Endothelial cell of umbilical vein (primary cell): ENCODE measurements around the gene INPP5K. TPM values are rescaled to one million over a fixed set of nuclear protein-coding genes. Genes with fewer than 3 reads are reported as not detected.

Experiments
- BruUV-seq: library from RNA; stranded (reverse); fragments of 400-500 nt; replicated peaks from 2 replicates; lab custom pipeline; 2021; lab: Mats Ljungman, UMichigan
- CTCF ChIA-PET: fragments of 300-600, 350-600 bp; sonication (Branson Sonifier 250); formaldehyde crosslinking; loops from one replicate; lab custom pipeline; 2021; ENCODE audit warnings: antibody characterized with exemption, inconsistent platforms; lab: Charles Lee
- POLR2A ChIA-PET: fragments of 300-600, 350-600 bp; sonication (Branson Sonifier 250); formaldehyde crosslinking; loops from one replicate; lab custom pipeline; 2021; ENCODE audit warnings: antibody characterized with exemption, inconsistent platforms; lab: Charles Lee
- DNase-seq: peaks from one replicate; pipeline ENCODE4 v3.0.0-alpha.2; 2011; ENCODE audit warnings: low read depth, low spot score
- FAIRE-seq: peaks from 2 replicates; lab custom pipeline; 2011; peaks lifted over from hg19 to GRCh38; lab: Jason Lieb, UNC
- H2AFZ ChIP-seq: 2 replicates; pipeline ENCODE4 v1.6.0; 2012; ENCODE audit warnings: low read depth, low read length, control low read depth, inconsistent platforms
- H3K27ac ChIP-seq: 2 replicates; pipeline ENCODE4 v1.5.1; 2011; ENCODE audit warnings: low read depth, mild to moderate bottlenecking, control low read depth, low read length, moderate library complexity; ENCODE audit not compliant: insufficient read depth
- H3K27me3 ChIP-seq, 2 experiments: 2 replicates each; pipeline versions ENCODE4 v1.6.0 to v1.6.1; 2011; ENCODE audit warnings: low read length in 2 of 2, mixed read lengths in 1 of 2; ENCODE audit not compliant: control insufficient read depth in 2 of 2, insufficient read depth in 2 of 2
- H3K36me3 ChIP-seq, 2 experiments: 2 replicates in 1 of 2; 3 replicates in 1 of 2; pipeline ENCODE4 v1.5.1; 2011; ENCODE audit warnings: low read length in 2 of 2, mild to moderate bottlenecking in 1 of 2, moderate library complexity in 1 of 2; ENCODE audit not compliant: control insufficient read depth in 2 of 2, insufficient read depth in 2 of 2; ENCODE audit errors: extremely low read depth in 1 of 2
- H3K4me1 ChIP-seq: 3 replicates; pipeline ENCODE4 v1.5.1; 2011; ENCODE audit warnings: mild to moderate bottlenecking, low read length; ENCODE audit not compliant: control insufficient read depth, insufficient read depth; ENCODE audit errors: extremely low read depth
- H3K4me2 ChIP-seq: 2 replicates; pipeline ENCODE4 v1.6.1; 2011; ENCODE audit warnings: low read length, control low read depth, mixed read lengths; ENCODE audit not compliant: insufficient read depth
- H3K4me3 ChIP-seq, 3 experiments: fragments of 200-600 bp in 1 of 3; sonication (generic), shearing (Covaris generic) in 1 of 3; replicated peaks in 1 of 3; 2 replicates each; pipeline ENCODE4 v1.5.1; 2011 to 2016; ENCODE audit warnings: control low read depth in 3 of 3, low read length in 3 of 3, mild to moderate bottlenecking in 2 of 3, inconsistent platforms in 1 of 3, low read depth in 1 of 3, moderate library complexity in 1 of 3; ENCODE audit not compliant: insufficient read depth in 1 of 3
- H3K79me2 ChIP-seq: 2 replicates; pipeline ENCODE4 v1.6.0; 2012; ENCODE audit warnings: low read length, inconsistent platforms; ENCODE audit not compliant: control insufficient read depth, insufficient read depth
- H3K9ac ChIP-seq: replicated peaks from 2 replicates; pipeline ENCODE3; 2011; ENCODE audit warnings: low read length, control low read depth; ENCODE audit not compliant: insufficient read depth; ENCODE audit errors: extremely low read depth
- H3K9me1 ChIP-seq: replicated peaks from 3 replicates; pipeline ENCODE4 v1.6.0; 2011; ENCODE audit warnings: mild to moderate bottlenecking, low read length; ENCODE audit not compliant: control insufficient read depth, insufficient read depth; ENCODE audit errors: extremely low read depth
- H3K9me3 ChIP-seq: replicated peaks from 2 replicates; pipeline ENCODE4 v1.5.1; 2012; ENCODE audit warnings: low read length, inconsistent platforms; ENCODE audit not compliant: control insufficient read depth, insufficient read depth
- H4K20me1 ChIP-seq: replicated peaks from 2 replicates; pipeline ENCODE3; 2011; ENCODE audit warnings: mild to moderate bottlenecking, low read length; ENCODE audit not compliant: control insufficient read depth, insufficient read depth; ENCODE audit errors: extremely low read depth
- CTCF ChIP-seq, 2 donors: IDR thresholded peaks; 1 replicate in 1 of 2; 2 replicates in 1 of 2; pipeline ENCODE4 v1.5.1; 2011; ENCODE audit warnings: low read length in 2 of 2, mild to moderate bottlenecking in 2 of 2, moderate library complexity in 2 of 2, control low read depth in 1 of 2, inconsistent platforms in 1 of 2, low read depth in 1 of 2; ENCODE audit not compliant: insufficient read depth in 1 of 2; ENCODE audit errors: extremely low read depth in 1 of 2
- EZH2 ChIP-seq: IDR thresholded peaks from 2 replicates; pipeline ENCODE4 v1.6.1; 2012; ENCODE audit warnings: borderline replicate concordance, low read depth, mild to moderate bottlenecking, moderate library complexity, low read length, inconsistent platforms; ENCODE audit not compliant: severe bottlenecking
- FOS ChIP-seq: IDR thresholded peaks from 2 replicates; pipeline ENCODE4 v1.6.1; 2011; ENCODE audit warnings: mild to moderate bottlenecking, low read length, moderate library complexity, borderline replicate concordance; ENCODE audit not compliant: insufficient read depth
- GATA2 ChIP-seq: IDR thresholded peaks from 2 replicates; pipeline ENCODE4 v1.7.0; 2011; ENCODE audit warnings: low read depth, mild to moderate bottlenecking, moderate library complexity, mixed read lengths, low read length; ENCODE audit not compliant: insufficient read length, insufficient read depth
- JUN ChIP-seq: IDR thresholded peaks from 2 replicates; pipeline ENCODE4 v1.6.1; 2011; ENCODE audit warnings: borderline replicate concordance, low read depth; ENCODE audit not compliant: insufficient read length, insufficient read depth
- MAX ChIP-seq: IDR thresholded peaks from 2 replicates; pipeline ENCODE4 v1.6.1; 2011; ENCODE audit not compliant: insufficient read depth, insufficient read length
- MYC ChIP-seq: IDR thresholded peaks from one replicate; pipeline ENCODE4 v1.6.1; 2011; ENCODE audit warnings: mild to moderate bottlenecking, low read depth, low read length
- POLR2A ChIP-seq: IDR thresholded peaks from 2 replicates; pipeline ENCODE4 v1.6.1; 2012; ENCODE audit warnings: low read depth, mild to moderate bottlenecking, control low read depth, low read length
- POLR2AphosphoS5 ChIP-seq: IDR thresholded peaks from 2 replicates; pipeline ENCODE4 v1.6.1; 2012; ENCODE audit warnings: low read depth, mild to moderate bottlenecking, control low read depth, low read length, moderate library complexity; ENCODE audit not compliant: insufficient read depth
- dilution Hi-C: fragments of 300-500 bp; cut with MboI; formaldehyde crosslinking; loops from one replicate; pipeline ENCODE4 v1.15.0; 2019; ENCODE audit warnings: low sequenced_read_pairs; ENCODE audit not compliant: extremely low pct_ligation_motif_present
- intact Hi-C: fragments of 100-400 bp; cut with micrococcal nuclease; formaldehyde crosslinking; loops from one replicate; pipeline ENCODE4 v1.10.0; 2022
- polyA plus RNA-seq, 4 experiments: library from polyadenylated mRNA; depleted of rRNA in 3 of 4; stranded (reverse) in 3 of 4; unstranded in 1 of 4; fragments of >200 nt; gene quantifications; 2 replicates each; pipeline versions ENCODE4 v1.2.1 to v1.2.3, GENCODE V29; 2011 to 2012; ENCODE audit warnings: missing spikeins in 1 of 4
- total RNA-seq: library from RNA; stranded (reverse); gene quantifications from 2 replicates; pipeline ENCODE4 v1.2.3, GENCODE V29; 2021

The INPP5K gene
- total and polyA plus RNA-seq, 2 donors (not counting 3 experiments of a cell fraction or from before 2014, with no cell fraction given) = 44.2 to 54.1 TPM

- no peak overlapping the region for H3K27ac ChIP-seq
- POLR2A ChIA-PET = no interaction called here
- dilution Hi-C loops = no loop called here
- H3K4me3 ChIP-seq = no peak overlapping the region
- H3K9me1 ChIP-seq = no peaks in the 10 kb centered on the region
- peaks cover 2% of the 10 kb centered on the region for H3K79me2 ChIP-seq
- H3K36me3 ChIP-seq = peaks cover 7 to 35% of the 10 kb centered on the region in 2 experiments
- no peak overlapping the region for H2AFZ ChIP-seq
- no peak for FAIRE-seq
- DNase-seq = no peak
- no peaks in the 10 kb centered on the region for H3K27me3 ChIP-seq
- BruUV-seq = no TSS peak
- no peak overlapping the region for H3K9ac ChIP-seq
- no peaks in the 10 kb centered on the region for H3K9me3 ChIP-seq
- no peak for TF ChIP-seq JUN
- intact Hi-C loops = no loop called here
- no peaks in the 10 kb centered on the region for H3K4me1 ChIP-seq
- CTCF ChIA-PET = no interaction called here
- H3K4me2 ChIP-seq = no peak overlapping the region
- H4K20me1 ChIP-seq = no peaks in the 10 kb centered on the region
These were observed 31.6 kb upstream of the INPP5K start for GRCh38 chr17:1548032-1548431.

- intact Hi-C loops (no loop called here), dilution Hi-C loops (no loop called here)
- BruUV-seq = no TSS peak
- no peak overlapping the region for H3K4me2 ChIP-seq
- H3K9me3 ChIP-seq = no peaks in the 10 kb centered on the region
- no peaks in the 10 kb centered on the region for H3K27me3 ChIP-seq
- no peak overlapping the region for H3K27ac ChIP-seq
- no peak overlapping the region for H3K9ac ChIP-seq
- no peaks in the 10 kb centered on the region for H3K9me1 ChIP-seq
- CTCF ChIA-PET = interaction anchor here (0.7 to 2.0 kb wide), 2 partner anchors 84 to 316 kb away, joined by 3 to 5 read pairs; no protein-coding TSS in a partner anchor
- H3K4me1 ChIP-seq = no peaks in the 10 kb centered on the region
- H3K4me3 ChIP-seq = no peak overlapping the region
- no peak overlapping the region for H2AFZ ChIP-seq
- POLR2A ChIA-PET = no interaction called here
- TF ChIP-seq JUN = no peak
- TF ChIP-seq CTCF (IDR thresholded peaks at IDR 0.05; ENCODE audit: extremely low read depth in 1 of 2, insufficient read depth in 1 of 2, low read depth in 1 of 2, low read length in 2 of 2) = no peak
- TF ChIP-seq POLR2A = no peak
- TF ChIP-seq MAX = no peak
- TF ChIP-seq GATA2 = no peak
- no peak for TF ChIP-seq FOS
- no peak for TF ChIP-seq EZH2
- no peak for TF ChIP-seq POLR2AphosphoS5
- TF ChIP-seq MYC = no peak
- FAIRE-seq = no peak
- DNase-seq = no peak
- H3K79me2 ChIP-seq = no peaks in the 10 kb centered on the region
- H4K20me1 ChIP-seq = no peaks in the 10 kb centered on the region
- H3K36me3 ChIP-seq = peaks cover 7 to 39% of the 10 kb centered on the region in 2 experiments
These were observed 30.0 kb upstream of the INPP5K start for GRCh38 chr17:1546292-1546922.
